HepG2 (cell line): ENCODE measurements around the gene PCDHGA9. TPM values are rescaled to one million over a fixed set of nuclear protein-coding genes. Genes with fewer than 3 reads are reported as not detected.

Source experiments
- ATAC-seq: fragments of 200-7000 bp; cut with Tn5 transposase; 3 replicates; pipeline ENCODE4 v1.9.1; 2020; ENCODE audit warnings: mild to moderate bottlenecking, moderate library complexity
- BruUV-seq: library from RNA; stranded (reverse); fragments of 400-500 nt; replicated peaks from 2 replicates; lab custom pipeline; 2021; lab: Mats Ljungman, UMichigan
- CTCF ChIA-PET: fragments of 300-600 bp; formaldehyde crosslinking; extraction: SDS; loops from one replicate; lab custom pipeline; 2021; ENCODE audit warnings: low total read pairs, inconsistent platforms, low intra/inter-chr PET ratio; lab: Yijun Ruan, JAX
- POLR2A ChIA-PET: fragments of 350-600 bp; sonication (Branson Sonifier 250); formaldehyde crosslinking; loops from one replicate; lab custom pipeline; 2020; ENCODE audit warnings: antibody characterized with exemption, inconsistent platforms; lab: Yijun Ruan, JAX
- DNase-seq: peaks from one replicate; pipeline ENCODE4 v3.0.0-alpha.2; 2015; ENCODE audit warnings: low spot score
- FAIRE-seq: peaks from 3 replicates; lab custom pipeline; 2011; peaks lifted over from hg19 to GRCh38; lab: Jason Lieb, UNC
- H2AFZ ChIP-seq: one replicate; pipeline ENCODE4 v1.6.1; 2011; ENCODE audit warnings: low read length, inconsistent platforms
- H3K27ac ChIP-seq: fragments of 300-600 bp; 3 replicates; pipeline ENCODE4 v1.8.0; 2011; ENCODE audit warnings: mixed run types, mild to moderate bottlenecking, mixed read lengths, low read length, inconsistent platforms; ENCODE audit not compliant: insufficient read depth; ENCODE audit errors: extremely low read length
- H3K27me3 ChIP-seq, 2 experiments: fragments of 200-600 bp in 1 of 2; 2 replicates in 1 of 2; 3 replicates in 1 of 2; pipeline versions ENCODE4 v1.6.0 to v1.8.0; 2011; ENCODE audit warnings: low read length in 2 of 2, mild to moderate bottlenecking in 2 of 2, moderate library complexity in 2 of 2, inconsistent platforms in 1 of 2; ENCODE audit not compliant: insufficient read depth in 2 of 2, control insufficient read depth in 1 of 2
- H3K36me3 ChIP-seq, 2 experiments: fragments of 200-600 bp in 1 of 2; replicated peaks in 1 of 2; 2 replicates in 1 of 2; 3 replicates in 1 of 2; pipeline versions ENCODE4 v1.5.1 to v1.8.0; 2011; ENCODE audit warnings: low read length in 2 of 2, inconsistent platforms in 1 of 2; ENCODE audit not compliant: insufficient read depth in 2 of 2, control insufficient read depth in 1 of 2
- H3K4me1 ChIP-seq: 2 replicates; pipeline ENCODE4 v1.5.1; 2012; ENCODE audit warnings: low read length, inconsistent platforms; ENCODE audit not compliant: insufficient read depth
- H3K4me2 ChIP-seq: 2 replicates; pipeline ENCODE4 v1.6.0; 2011; ENCODE audit warnings: low read depth, low read length, inconsistent platforms
- H3K4me3 ChIP-seq, 3 experiments: fragments of 200-600 bp in 1 of 3; sonication (generic), shearing (Covaris generic) in 1 of 3; replicated peaks in 1 of 3; 2 replicates each; pipeline ENCODE4 v1.5.1; 2011 to 2016; ENCODE audit warnings: low read length in 3 of 3, inconsistent platforms in 2 of 3, low read depth in 2 of 3, mild to moderate bottlenecking in 2 of 3, control low read depth in 1 of 3, mixed read lengths in 1 of 3; ENCODE audit not compliant: insufficient read depth in 1 of 3
- H3K79me2 ChIP-seq: one replicate; pipeline ENCODE4 v1.6.1; 2011; ENCODE audit warnings: low read length, inconsistent platforms; ENCODE audit not compliant: insufficient read depth
- H3K9ac ChIP-seq: 2 replicates; pipeline ENCODE4 v1.6.0; 2011; ENCODE audit warnings: mild to moderate bottlenecking, low read depth, low read length, inconsistent platforms; ENCODE audit not compliant: insufficient read depth
- H3K9me3 ChIP-seq: 2 replicates; pipeline ENCODE4 v1.5.1; 2012; ENCODE audit warnings: mild to moderate bottlenecking, low read length
- H4K20me1 ChIP-seq: 2 replicates; pipeline ENCODE4 v1.6.0; 2011; ENCODE audit warnings: inconsistent platforms, mild to moderate bottlenecking, low read length, moderate library complexity; ENCODE audit not compliant: insufficient read depth
- ARID5B ChIP-seq: IDR thresholded peaks from 2 replicates; pipeline ENCODE4 v1.4.0; 2020; ENCODE audit warnings: mild to moderate bottlenecking, missing genetic modification reagents
- ARNT ChIP-seq: fragments of 450-650 bp; IDR thresholded peaks from 2 replicates; pipeline ENCODE4 v1.6.1; 2017
- CBX5 ChIP-seq: sonication (generic); formaldehyde crosslinking; IDR thresholded peaks from 2 replicates; pipeline ENCODE4 v1.4.0; 2020; ENCODE audit warnings: missing genetic modification reagents, borderline replicate concordance
- HHEX ChIP-seq: IDR thresholded peaks from 2 replicates; pipeline ENCODE4 v1.6.1; 2016; ENCODE audit warnings: control low read depth
- HNRNPK ChIP-seq: fragments of 200-400 bp; formaldehyde crosslinking; IDR thresholded peaks from 2 replicates; pipeline ENCODE4 v1.6.1; 2018; ENCODE audit warnings: low read length, low read depth, moderate library complexity, mild to moderate bottlenecking; ENCODE audit not compliant: poor library complexity, severe bottlenecking
- PBX3 ChIP-seq: sonication (generic); formaldehyde crosslinking; IDR thresholded peaks from 2 replicates; pipeline ENCODE4 v1.8.1; 2023; ENCODE audit warnings: missing genetic modification reagents, inconsistent platforms, borderline replicate concordance
- SYNCRIP ChIP-seq: fragments of 200-400 bp; formaldehyde crosslinking; IDR thresholded peaks from 2 replicates; pipeline ENCODE4 v1.6.1; 2018; ENCODE audit warnings: mild to moderate bottlenecking, low read depth, low read length; ENCODE audit not compliant: insufficient read depth
- THAP9 ChIP-seq: sonication (generic); formaldehyde crosslinking; IDR thresholded peaks from 2 replicates; pipeline ENCODE4; 2020; ENCODE audit warnings: missing genetic modification reagents, mild to moderate bottlenecking, borderline replicate concordance
- TOPORS ChIP-seq: sonication (generic); formaldehyde crosslinking; IDR thresholded peaks from 2 replicates; pipeline ENCODE4 v1.8.0; 2023; ENCODE audit warnings: mild to moderate bottlenecking, missing genetic modification reagents
- ZNF205 ChIP-seq: IDR thresholded peaks from 2 replicates; pipeline ENCODE4 v1.6.1; 2018; ENCODE audit warnings: missing biosample characterization, missing genetic modification reagents
- ZNF280D ChIP-seq: sonication (generic); formaldehyde crosslinking; IDR thresholded peaks from 2 replicates; pipeline ENCODE4 v1.5.1; 2020; ENCODE audit warnings: mild to moderate bottlenecking, missing genetic modification reagents
- ZNF460 ChIP-seq: sonication (generic); formaldehyde crosslinking; IDR thresholded peaks from 2 replicates; pipeline ENCODE4 v1.5.1; 2020; ENCODE audit warnings: missing genetic modification reagents, mild to moderate bottlenecking, borderline replicate concordance
- ZNF747 ChIP-seq: sonication (generic); formaldehyde crosslinking; IDR thresholded peaks from 2 replicates; pipeline ENCODE4 v1.8.1; 2023; ENCODE audit warnings: missing genetic modification reagents, mild to moderate bottlenecking, borderline replicate concordance
- WGBS: methylation state at CpG from one replicate; pipeline ENCODE4 v1.1.6; 2017; ENCODE audit warnings: low lambda C conversion rate; 5-methylcytosine and 5-hydroxymethylcytosine counted together
- in situ Hi-C: cut with HindIII; loops from 2 replicates; pipeline ENCODE4 v1.10.0; 2017; ENCODE audit warnings: low pct_unique_long_range_greater_than_20kb; ENCODE audit not compliant: extremely low pct_ligation_motif_present
- intact Hi-C: fragments of 100-400 bp; cut with micrococcal nuclease; formaldehyde crosslinking; loops from one replicate; pipeline ENCODE4 v1.10.0; 2022; ENCODE audit not compliant: unreplicated experiment
- polyA plus RNA-seq, 8 experiments: library from polyadenylated mRNA; depleted of rRNA in 3 of 8; stranded (reverse) in 7 of 8; unstranded in 1 of 8; fragments of >200 nt; fragmentation: Illumina TruSeq in 4 of 8; extraction: Trizol in 4 of 8; gene quantifications; 2 replicates each; pipeline versions ENCODE4 v1.2.1 to v1.2.3, GENCODE V29; 2011 to 2016; ENCODE audit warnings: low read depth in 4 of 8, missing spikeins in 1 of 8, mixed read lengths in 1 of 8; ENCODE audit not compliant: insufficient read depth in 1 of 8
- total RNA-seq, 5 experiments: library from RNA; depleted of rRNA; stranded (reverse); fragments of >200 nt; fragmentation: Illumina TruSeq; extraction: Trizol; gene quantifications; 2 replicates each; pipeline ENCODE4 v1.2.3, GENCODE V29; 2016; ENCODE audit warnings: low read depth in 1 of 5

Gene PCDHGA9
- total and polyA plus RNA-seq, 2 of the 13 experiments (the other 11 are each of a cell fraction or from before 2014, with no cell fraction given), result 0.09 to 0.38 TPM

GRCh38 chr5:141409598-141410306 lies 7.2 kb downstream of the PCDHGA9 start:
- POLR2A ChIA-PET, result no interaction called here
- 90% methylated on average over 48 of the region's 64 CpGs for WGBS
- Histone ChIP-seq H3K27me3 (no peaks in the 10 kb centered on the region), H3K4me1 (no peaks in the 10 kb centered on the region), H3K79me2 (no peaks in the 10 kb centered on the region), H4K20me1 (no peaks in the 10 kb centered on the region), H3K27ac (no peak overlapping the region), H3K9me3 (no peaks in the 10 kb centered on the region; the same call in 1 of the 2 replicates), H3K9ac (no peak overlapping the region), H3K36me3 (no peaks in the 10 kb centered on the region), H3K4me2 (no peak overlapping the region), H3K4me3 (no peak overlapping the region), H2AFZ (no peak overlapping the region)
- CTCF ChIA-PET, result no interaction called here
- no peak for ATAC-seq
- no TSS peak for BruUV-seq
- DNase-seq, result no peak
- in situ Hi-C loops, result no loop called here
- intact Hi-C loops, result no loop called here
- no peak for FAIRE-seq
- TF ChIP-seq CBX5 (CRISPR knock-in tag) (no peak), TOPORS (CRISPR knock-in tag) (no peak), HNRNPK (no peak), PBX3 (CRISPR knock-in tag) (no peak), ZNF205 (no peak), SYNCRIP (no peak), THAP9 (CRISPR knock-in tag) (no peak), ARNT (no peak), ZNF747 (CRISPR knock-in tag) (no peak), ARID5B (CRISPR knock-in tag) (no peak), HHEX (no peak), ZNF280D (no peak), ZNF460 (CRISPR knock-in tag) (no peak)
